WTC11 (cell line): Measurements from ENCODE around the gene TMEM239. TPM values are rescaled to one million over a fixed set of nuclear protein-coding genes. Genes with fewer than 3 reads are reported as not detected.

Source experiments
- AFF4 ChIP-seq: sonication (generic); formaldehyde crosslinking; IDR thresholded peaks from 2 replicates; pipeline ENCODE4 v1.8.1; 2023; ENCODE audit warnings: mild to moderate bottlenecking, missing genetic modification reagents, borderline replicate concordance
- ARID4B ChIP-seq: sonication (generic); formaldehyde crosslinking; IDR thresholded peaks from 2 replicates; pipeline ENCODE4 v1.8.0; 2023; ENCODE audit warnings: missing genetic modification reagents, mild to moderate bottlenecking, borderline replicate concordance
- ATF2 ChIP-seq: sonication (generic); formaldehyde crosslinking; IDR thresholded peaks from 2 replicates; pipeline ENCODE4 v1.8.1; 2022; ENCODE audit warnings: low read depth, missing genetic modification reagents, borderline replicate concordance
- ATF3 ChIP-seq: sonication (generic); formaldehyde crosslinking; conservative IDR thresholded peaks from 2 replicates; pipeline ENCODE4 v1.8.1; 2022; ENCODE audit warnings: mild to moderate bottlenecking, missing genetic modification reagents
- CBFB ChIP-seq: sonication (generic); formaldehyde crosslinking; IDR thresholded peaks from 2 replicates; pipeline ENCODE4 v1.8.1; 2022; ENCODE audit warnings: mild to moderate bottlenecking, low read depth, missing genetic modification reagents
- CREB1 ChIP-seq: sonication (generic); formaldehyde crosslinking; IDR thresholded peaks from 2 replicates; pipeline ENCODE4 v1.8.0; 2023; ENCODE audit warnings: mild to moderate bottlenecking, missing genetic modification reagents
- CTCF ChIP-seq: fragments of 200-600 bp; IDR thresholded peaks from 2 replicates; pipeline ENCODE4 v1.8.0; 2022; ENCODE audit warnings: antibody characterized with exemption
- E2F4 ChIP-seq: sonication (generic); formaldehyde crosslinking; IDR thresholded peaks from 2 replicates; pipeline ENCODE4 v1.8.1; 2022; ENCODE audit warnings: low read depth, mild to moderate bottlenecking, moderate library complexity, missing genetic modification reagents, borderline replicate concordance
- E2F5 ChIP-seq: sonication (generic); formaldehyde crosslinking; IDR thresholded peaks from 2 replicates; pipeline ENCODE4 v1.8.1; 2022; ENCODE audit warnings: mild to moderate bottlenecking, moderate library complexity, missing genetic modification reagents
- FOXK1 ChIP-seq: sonication (generic); formaldehyde crosslinking; IDR thresholded peaks from 2 replicates; pipeline ENCODE4 v1.8.0; 2022; ENCODE audit warnings: mild to moderate bottlenecking, moderate library complexity, missing genetic modification reagents
- HMGA2 ChIP-seq: fragments of 250-450 bp; sonication (Bioruptor Pico); IDR thresholded peaks from 2 replicates; pipeline ENCODE4 v1.4.0; 2021; ENCODE audit warnings: mild to moderate bottlenecking, moderate library complexity
- HMGXB4 ChIP-seq: sonication (generic); formaldehyde crosslinking; IDR thresholded peaks from 2 replicates; pipeline ENCODE4 v1.8.1; 2023; ENCODE audit warnings: mild to moderate bottlenecking, moderate library complexity, missing genetic modification reagents
- IRF2 ChIP-seq: sonication (generic); formaldehyde crosslinking; IDR thresholded peaks from 2 replicates; pipeline ENCODE4 v1.8.0; 2022; ENCODE audit warnings: low read depth, missing genetic modification reagents, borderline replicate concordance
- JUN ChIP-seq: sonication (generic); formaldehyde crosslinking; IDR thresholded peaks from 2 replicates; pipeline ENCODE4 v1.8.0; 2023; ENCODE audit warnings: mild to moderate bottlenecking, missing genetic modification reagents
- MXD4 ChIP-seq: fragments of 250-450 bp; sonication (Bioruptor Pico); IDR thresholded peaks from 2 replicates; pipeline ENCODE4 v1.8.0; 2021; ENCODE audit warnings: mild to moderate bottlenecking, moderate library complexity, borderline replicate concordance
- RORB ChIP-seq: fragments of 250-450 bp; sonication (Bioruptor Pico); IDR thresholded peaks from 2 replicates; pipeline ENCODE4 v1.9.0; 2021; ENCODE audit warnings: mild to moderate bottlenecking
- ZNF232 ChIP-seq: sonication (generic); formaldehyde crosslinking; IDR thresholded peaks from 2 replicates; pipeline ENCODE4 v1.8.0; 2022; ENCODE audit warnings: mild to moderate bottlenecking, missing genetic modification reagents
- ZNF263 ChIP-seq: sonication (generic); formaldehyde crosslinking; IDR thresholded peaks from 2 replicates; pipeline ENCODE4 v1.8.1; 2022; ENCODE audit warnings: low read depth, mild to moderate bottlenecking, moderate library complexity, missing genetic modification reagents
- ZSCAN18 ChIP-seq: fragments of 250-450 bp; sonication (Bioruptor Pico); IDR thresholded peaks from 2 replicates; pipeline ENCODE4 v2.1.2; 2022; ENCODE audit warnings: mild to moderate bottlenecking, moderate library complexity
- total RNA-seq: library from RNA; stranded (reverse); gene quantifications from 3 replicates; pipeline ENCODE4 v1.2.3, GENCODE V29; 2021

The TMEM239 gene
- total RNA-seq, 1 experiment from 2014 or later = not detected

- no peak for TF ChIP-seq AFF4 (CRISPR knock-in tag)
- TF ChIP-seq ZNF232 = no peak
- TF ChIP-seq CBFB (CRISPR knock-in tag) = no peak
- TF ChIP-seq HMGXB4 (CRISPR knock-in tag) = no peak; the same call in 1 of the 2 replicates
- peak; percentile 18; the same call in 1 of the 2 replicates for TF ChIP-seq ATF2 (CRISPR knock-in tag)
- TF ChIP-seq CTCF = no peak
- no peak for TF ChIP-seq CREB1 (CRISPR knock-in tag)
- peak; percentile 20; the same call in 1 of the 2 replicates for TF ChIP-seq ZNF263 (CRISPR knock-in tag)
- peak; percentile 83 for TF ChIP-seq JUN (CRISPR knock-in tag)
- TF ChIP-seq ARID4B (CRISPR knock-in tag) = peak; percentile 96
- no peak for TF ChIP-seq HMGA2
- 0 out of 2 replicates have a peak, but pooled peaks have one; percentile 8 for TF ChIP-seq ATF3 (CRISPR knock-in tag)
- TF ChIP-seq IRF2 (CRISPR knock-in tag) = no peak
- peak; percentile 25; the same call in 1 of the 2 replicates for TF ChIP-seq E2F4
- TF ChIP-seq FOXK1 (CRISPR knock-in tag) = peak; percentile 27; the same call in 1 of the 2 replicates
- TF ChIP-seq MXD4 = no peak
- no peak for TF ChIP-seq RORB (CRISPR knock-in tag)
- TF ChIP-seq ZSCAN18 = no peak
- TF ChIP-seq E2F5 (CRISPR knock-in tag) = peak; percentile 81
Observed at GRCh38 chr20:2840138-2840966, 24.2 kb downstream of the TMEM239 start, which contains the start of the genes PCED1A and VPS16 (continued).
